K562 (cell line): ENCODE data around the gene SH3BP5. TPM values are rescaled to one million over a fixed set of nuclear protein-coding genes. Genes with fewer than 3 reads are reported as not detected.

Experiments used
- CSDE1 ChIP-seq, 2 experiments: fragments of 450-650 bp; IDR thresholded peaks; 2 replicates each; pipeline ENCODE4 v1.6.1; 2016; ENCODE audit warnings: mild to moderate bottlenecking in 1 of 2
- HNRNPL ChIP-seq: fragments of 200-400 bp; formaldehyde crosslinking; IDR thresholded peaks from 2 replicates; pipeline ENCODE4 v1.6.1; 2017; ENCODE audit warnings: low read depth, mild to moderate bottlenecking, low read length
- JUN ChIP-seq, 2 experiments: sonication (generic) in 1 of 2; formaldehyde crosslinking in 1 of 2; IDR thresholded peaks; 2 replicates each; pipeline versions ENCODE4 v1.6.1 to v1.8.0; 2012 to 2022; ENCODE audit warnings: borderline replicate concordance in 2 of 2, mild to moderate bottlenecking in 2 of 2, improper control_type of control experiment in 1 of 2, low read depth in 1 of 2, low read length in 1 of 2, missing genetic modification reagents in 1 of 2
- L3MBTL2 ChIP-seq: fragments of 450-650 bp; IDR thresholded peaks from 2 replicates; pipeline ENCODE4 v1.6.1; 2016; ENCODE audit warnings: mild to moderate bottlenecking, moderate library complexity
- LCOR ChIP-seq: sonication (generic); formaldehyde crosslinking; IDR thresholded peaks from 2 replicates; pipeline ENCODE4 v1.8.0; 2022; ENCODE audit warnings: mild to moderate bottlenecking, missing genetic modification reagents
- NRF1 ChIP-seq, 2 experiments: fragments of 450-650 bp; IDR thresholded peaks in 1 of 2; conservative IDR thresholded peaks in 1 of 2; 2 replicates each; pipeline ENCODE4 v1.6.1; 2014; ENCODE audit warnings: mild to moderate bottlenecking in 2 of 2
- RCOR1 ChIP-seq, 2 experiments: IDR thresholded peaks; 2 replicates each; pipeline ENCODE4 v1.6.1; 2012; ENCODE audit warnings: low read depth in 2 of 2, low read length in 2 of 2, borderline replicate concordance in 1 of 2, improper control_type of control experiment in 1 of 2
- TAF15 ChIP-seq: fragments of 200-400 bp; formaldehyde crosslinking; IDR thresholded peaks from 2 replicates; pipeline ENCODE4 v1.6.1; 2017; ENCODE audit warnings: mild to moderate bottlenecking, low read depth, low read length, moderate library complexity
- TGIF2 ChIP-seq: sonication (generic); formaldehyde crosslinking; IDR thresholded peaks from 2 replicates; pipeline ENCODE4 v1.8.1; 2022; ENCODE audit warnings: mild to moderate bottlenecking, missing genetic modification reagents, moderate library complexity
- polyA plus RNA-seq, 8 experiments: library from polyadenylated mRNA; depleted of rRNA in 4 of 8; stranded (reverse) in 5 of 8; unstranded in 3 of 8; fragments of >200 nt; fragmentation: Nextera tagmentation in 2 of 8; fragmentation: Illumina TruSeq in 1 of 8; extraction: Ambion mirVana in 2 of 8; extraction: Trizol in 1 of 8; gene quantifications; 2 replicates each; pipeline versions ENCODE4 v1.2.1 to v1.2.3, GENCODE V29; 2011 to 2014; ENCODE audit warnings: inconsistent platforms in 1 of 8, missing spikeins in 1 of 8
- total RNA-seq, 7 experiments: library from RNA; depleted of rRNA in 6 of 7; stranded (reverse); fragments of >200 nt in 6 of 7; fragmentation: Illumina TruSeq in 2 of 7; extraction: Trizol in 2 of 7; gene quantifications; 2 replicates each; pipeline versions ENCODE4 v1.2.1 to v1.2.3, GENCODE V29; 2011 to 2021; ENCODE audit warnings: low replicate concordance in 1 of 7
- TF ChIP-seq, protein P1 (sequence below): sonication (generic); formaldehyde crosslinking; IDR thresholded peaks from 2 replicates; pipeline ENCODE4 v1.8.1; 2023; ENCODE audit warnings: mild to moderate bottlenecking, missing genetic modification reagents
- TF ChIP-seq, protein P2 (sequence below), 2 experiments: fragments of 200-800 bp in 1 of 2; sonication (Bioruptor generic) in 1 of 2; sonication (generic) in 1 of 2; formaldehyde crosslinking in 1 of 2; IDR thresholded peaks in 1 of 2; conservative IDR thresholded peaks in 1 of 2; 2 replicates each; pipeline versions ENCODE4 v1.5.0 to v1.6.1; 2016 to 2020; ENCODE audit warnings: missing compliant biosample characterization in 1 of 2, missing genetic modification characterization in 1 of 2, missing genetic modification reagents in 1 of 2
- TF ChIP-seq, protein P3 (sequence below): sonication (generic); IDR thresholded peaks from 2 replicates; pipeline ENCODE4 v1.6.1; 2016
- TF ChIP-seq, protein P4 (sequence below): fragments of 250-450 bp; sonication (Bioruptor Pico); IDR thresholded peaks from 2 replicates; pipeline ENCODE4 v1.4.0; 2020

The SH3BP5 gene
- total and polyA plus RNA-seq, 9 of the 15 experiments (the other 6 are each of a cell fraction or from before 2014, with no cell fraction given): 2.9 to 29.0 (median 14.9) TPM

DNA sequence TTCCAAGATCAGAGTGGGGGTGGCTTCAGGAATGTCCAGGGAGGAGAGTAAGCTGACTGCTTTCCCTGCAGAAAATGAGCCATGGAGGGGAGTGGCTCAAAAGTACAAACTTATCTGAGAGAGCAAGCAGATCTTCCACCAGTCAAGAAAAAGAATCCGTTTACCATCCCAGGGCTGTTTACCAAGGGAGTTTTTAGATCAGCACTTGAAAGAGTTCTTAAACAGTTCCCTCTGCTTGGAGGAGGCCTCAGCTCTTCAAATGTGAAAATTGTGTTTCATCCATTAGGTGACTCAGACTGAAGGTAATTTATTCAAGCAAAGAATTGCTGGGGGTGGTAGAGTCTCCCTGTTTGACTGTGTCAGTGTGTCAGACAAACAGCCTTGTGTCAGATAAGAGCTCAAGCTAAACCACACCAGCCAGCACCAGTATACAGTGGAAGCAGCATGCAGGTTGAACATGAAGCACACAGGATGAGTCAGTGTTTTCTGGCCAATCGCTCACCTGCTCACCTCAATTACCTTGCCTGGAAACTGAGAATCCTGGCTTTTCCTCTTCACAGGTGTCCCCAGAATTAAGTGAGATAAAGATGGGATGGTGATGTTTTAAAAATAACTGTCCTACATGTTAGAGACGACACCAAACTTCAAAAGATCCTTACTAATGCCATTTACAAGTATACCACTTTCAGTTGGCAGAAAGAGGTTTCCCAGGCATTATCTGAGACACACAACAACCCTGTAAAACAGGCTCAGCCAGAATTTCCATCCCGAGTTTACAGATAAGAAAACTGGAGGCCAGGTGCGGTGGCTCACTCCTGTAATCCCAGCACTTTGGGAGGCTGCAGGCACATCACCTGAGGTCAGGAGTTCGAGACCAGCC is 21.7 kb downstream of the SH3BP5 start (continued):
- TF ChIP-seq NRF1 (conservative IDR thresholded peaks at IDR 0.05 in 1 of 2, IDR thresholded peaks at IDR 0.05 in 1 of 2): peak; percentile 43 to 53; a peak in 3 of 4 replicates
- TF ChIP-seq L3MBTL2: peak; percentile 94
- TF ChIP-seq RCOR1 (IDR thresholded peaks at IDR 0.05; ENCODE audit: borderline replicate concordance in 1 of 2, low read depth in 2 of 2, low read length in 2 of 2): peak in 1 of 2 experiments; percentile 85; a peak in 1 of 4 replicates
- peak; percentile 86; the same call in 1 of the 2 replicates for TF ChIP-seq LCOR (CRISPR knock-in tag)
- peak; percentile 80 for TF ChIP-seq JUN (IDR thresholded peaks at IDR 0.05; ENCODE audit: borderline replicate concordance, low read depth, low read length)
- no peak for TF ChIP-seq JUN (CRISPR knock-in tag; IDR thresholded peaks at IDR 0.05; ENCODE audit: borderline replicate concordance)
- no peak for TF ChIP-seq TGIF2
- no peak for TF ChIP-seq TAF15
- no peak for TF ChIP-seq CSDE1 (IDR thresholded peaks at IDR 0.05)
- TF ChIP-seq, protein P1, sequence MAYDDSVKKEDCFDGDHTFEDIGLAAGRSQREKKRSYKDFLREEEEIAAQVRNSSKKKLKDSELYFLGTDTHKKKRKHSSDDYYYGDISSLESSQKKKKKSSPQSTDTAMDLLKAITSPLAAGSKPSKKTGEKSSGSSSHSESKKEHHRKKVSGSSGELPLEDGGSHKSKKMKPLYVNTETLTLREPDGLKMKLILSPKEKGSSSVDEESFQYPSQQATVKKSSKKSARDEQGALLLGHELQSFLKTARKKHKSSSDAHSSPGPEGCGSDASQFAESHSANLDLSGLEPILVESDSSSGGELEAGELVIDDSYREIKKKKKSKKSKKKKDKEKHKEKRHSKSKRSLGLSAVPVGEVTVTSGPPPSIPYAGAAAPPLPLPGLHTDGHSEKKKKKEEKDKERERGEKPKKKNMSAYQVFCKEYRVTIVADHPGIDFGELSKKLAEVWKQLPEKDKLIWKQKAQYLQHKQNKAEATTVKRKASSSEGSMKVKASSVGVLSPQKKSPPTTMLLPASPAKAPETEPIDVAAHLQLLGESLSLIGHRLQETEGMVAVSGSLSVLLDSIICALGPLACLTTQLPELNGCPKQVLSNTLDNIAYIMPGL (CRISPR knock-in tag): no peak
- TF ChIP-seq, protein P2, sequence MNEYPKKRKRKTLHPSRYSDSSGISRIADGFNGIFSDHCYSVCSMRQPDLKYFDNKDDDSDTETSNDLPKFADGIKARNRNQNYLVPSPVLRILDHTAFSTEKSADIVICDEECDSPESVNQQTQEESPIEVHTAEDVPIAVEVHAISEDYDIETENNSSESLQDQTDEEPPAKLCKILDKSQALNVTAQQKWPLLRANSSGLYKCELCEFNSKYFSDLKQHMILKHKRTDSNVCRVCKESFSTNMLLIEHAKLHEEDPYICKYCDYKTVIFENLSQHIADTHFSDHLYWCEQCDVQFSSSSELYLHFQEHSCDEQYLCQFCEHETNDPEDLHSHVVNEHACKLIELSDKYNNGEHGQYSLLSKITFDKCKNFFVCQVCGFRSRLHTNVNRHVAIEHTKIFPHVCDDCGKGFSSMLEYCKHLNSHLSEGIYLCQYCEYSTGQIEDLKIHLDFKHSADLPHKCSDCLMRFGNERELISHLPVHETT (CRISPR knock-in tag; conservative IDR thresholded peaks at IDR 0.05 in 1 of 2, IDR thresholded peaks at IDR 0.05 in 1 of 2): 0 out of 4 replicates have a peak, but pooled peaks of 1 of the 2 experiments have one; percentile 47
- TF ChIP-seq, protein P3, sequence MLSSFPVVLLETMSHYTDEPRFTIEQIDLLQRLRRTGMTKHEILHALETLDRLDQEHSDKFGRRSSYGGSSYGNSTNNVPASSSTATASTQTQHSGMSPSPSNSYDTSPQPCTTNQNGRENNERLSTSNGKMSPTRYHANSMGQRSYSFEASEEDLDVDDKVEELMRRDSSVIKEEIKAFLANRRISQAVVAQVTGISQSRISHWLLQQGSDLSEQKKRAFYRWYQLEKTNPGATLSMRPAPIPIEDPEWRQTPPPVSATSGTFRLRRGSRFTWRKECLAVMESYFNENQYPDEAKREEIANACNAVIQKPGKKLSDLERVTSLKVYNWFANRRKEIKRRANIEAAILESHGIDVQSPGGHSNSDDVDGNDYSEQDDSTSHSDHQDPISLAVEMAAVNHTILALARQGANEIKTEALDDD: peak; percentile 89
- no peak for TF ChIP-seq HNRNPL
- TF ChIP-seq, protein P4, sequence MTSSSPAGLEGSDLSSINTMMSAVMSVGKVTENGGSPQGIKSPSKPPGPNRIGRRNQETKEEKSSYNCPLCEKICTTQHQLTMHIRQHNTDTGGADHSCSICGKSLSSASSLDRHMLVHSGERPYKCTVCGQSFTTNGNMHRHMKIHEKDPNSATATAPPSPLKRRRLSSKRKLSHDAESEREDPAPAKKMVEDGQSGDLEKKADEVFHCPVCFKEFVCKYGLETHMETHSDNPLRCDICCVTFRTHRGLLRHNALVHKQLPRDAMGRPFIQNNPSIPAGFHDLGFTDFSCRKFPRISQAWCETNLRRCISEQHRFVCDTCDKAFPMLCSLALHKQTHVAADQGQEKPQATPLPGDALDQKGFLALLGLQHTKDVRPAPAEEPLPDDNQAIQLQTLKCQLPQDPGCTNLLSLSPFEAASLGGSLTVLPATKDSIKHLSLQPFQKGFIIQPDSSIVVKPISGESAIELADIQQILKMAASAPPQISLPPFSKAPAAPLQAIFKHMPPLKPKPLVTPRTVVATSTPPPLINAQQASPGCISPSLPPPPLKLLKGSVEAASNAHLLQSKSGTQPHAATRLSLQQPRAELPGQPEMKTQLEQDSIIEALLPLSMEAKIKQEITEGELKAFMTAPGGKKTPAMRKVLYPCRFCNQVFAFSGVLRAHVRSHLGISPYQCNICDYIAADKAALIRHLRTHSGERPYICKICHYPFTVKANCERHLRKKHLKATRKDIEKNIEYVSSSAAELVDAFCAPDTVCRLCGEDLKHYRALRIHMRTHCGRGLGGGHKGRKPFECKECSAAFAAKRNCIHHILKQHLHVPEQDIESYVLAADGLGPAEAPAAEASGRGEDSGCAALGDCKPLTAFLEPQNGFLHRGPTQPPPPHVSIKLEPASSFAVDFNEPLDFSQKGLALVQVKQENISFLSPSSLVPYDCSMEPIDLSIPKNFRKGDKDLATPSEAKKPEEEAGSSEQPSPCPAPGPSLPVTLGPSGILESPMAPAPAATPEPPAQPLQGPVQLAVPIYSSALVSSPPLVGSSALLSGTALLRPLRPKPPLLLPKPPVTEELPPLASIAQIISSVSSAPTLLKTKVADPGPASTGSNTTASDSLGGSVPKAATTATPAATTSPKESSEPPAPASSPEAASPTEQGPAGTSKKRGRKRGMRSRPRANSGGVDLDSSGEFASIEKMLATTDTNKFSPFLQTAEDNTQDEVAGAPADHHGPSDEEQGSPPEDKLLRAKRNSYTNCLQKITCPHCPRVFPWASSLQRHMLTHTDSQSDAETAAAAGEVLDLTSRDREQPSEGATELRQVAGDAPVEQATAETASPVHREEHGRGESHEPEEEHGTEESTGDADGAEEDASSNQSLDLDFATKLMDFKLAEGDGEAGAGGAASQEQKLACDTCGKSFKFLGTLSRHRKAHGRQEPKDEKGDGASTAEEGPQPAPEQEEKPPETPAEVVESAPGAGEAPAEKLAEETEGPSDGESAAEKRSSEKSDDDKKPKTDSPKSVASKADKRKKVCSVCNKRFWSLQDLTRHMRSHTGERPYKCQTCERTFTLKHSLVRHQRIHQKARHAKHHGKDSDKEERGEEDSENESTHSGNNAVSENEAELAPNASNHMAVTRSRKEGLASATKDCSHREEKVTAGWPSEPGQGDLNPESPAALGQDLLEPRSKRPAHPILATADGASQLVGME (CRISPR knock-in tag): no peak
